ENCODE data around the gene NPL. TPM values are rescaled to one million over a fixed set of nuclear protein-coding genes. Genes with fewer than 3 reads are reported as not detected.

NPL gene
- total RNA-seq, 1 donor from 2014 or later: 2.4 TPM

- FAIRE-seq: no peak
- no peak overlapping the region for H3K4me3 ChIP-seq (ENCODE audit: low read depth, low read length)
- H3K27me3 ChIP-seq (ENCODE audit: control insufficient read depth, insufficient read depth, low read length): no peaks in the 10 kb centered on the region
- peaks cover 16% of the 10 kb centered on the region for H3K36me3 ChIP-seq (ENCODE audit: control insufficient read depth, insufficient read depth, low read length)
- TF ChIP-seq CTCF (IDR thresholded peaks at IDR 0.05; ENCODE audit: insufficient read depth, low read length, severe bottlenecking): no peak
- DNase-seq (ENCODE audit: low read depth): no peak
These were observed 57.5 kb downstream of the NPL start for GRCh38 chr1:182847105-182847504.

DNA sequence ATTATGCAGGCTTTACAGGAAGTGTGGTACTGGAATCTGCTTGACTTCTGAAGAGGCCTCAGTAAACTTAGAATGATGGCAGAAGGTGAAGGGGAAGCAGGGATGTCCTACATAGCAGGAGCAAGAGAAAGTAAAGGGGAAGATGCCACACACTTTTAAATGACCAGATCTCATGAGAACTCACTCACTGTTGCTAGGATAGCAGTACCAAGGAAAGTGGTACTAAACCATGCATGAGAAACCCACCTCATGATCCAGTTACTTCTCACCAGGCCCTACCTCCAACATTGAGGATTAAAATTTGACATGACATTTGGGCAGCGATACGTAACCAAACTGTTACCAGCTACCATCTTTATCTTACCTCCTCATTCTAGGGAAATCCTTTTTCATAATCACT, 59.2 kb downstream of the NPL start:
- DNase-seq (ENCODE audit: low read depth): no peak
- peaks cover 17% of the 10 kb centered on the region for H3K36me3 ChIP-seq (ENCODE audit: control insufficient read depth, insufficient read depth, low read length)
- no peak for TF ChIP-seq CTCF (IDR thresholded peaks at IDR 0.05; ENCODE audit: insufficient read depth, low read length, severe bottlenecking)
- H3K4me3 ChIP-seq (ENCODE audit: low read depth, low read length): no peak overlapping the region
- no peak for FAIRE-seq
- no peaks in the 10 kb centered on the region for H3K27me3 ChIP-seq (ENCODE audit: control insufficient read depth, insufficient read depth, low read length)

DNA sequence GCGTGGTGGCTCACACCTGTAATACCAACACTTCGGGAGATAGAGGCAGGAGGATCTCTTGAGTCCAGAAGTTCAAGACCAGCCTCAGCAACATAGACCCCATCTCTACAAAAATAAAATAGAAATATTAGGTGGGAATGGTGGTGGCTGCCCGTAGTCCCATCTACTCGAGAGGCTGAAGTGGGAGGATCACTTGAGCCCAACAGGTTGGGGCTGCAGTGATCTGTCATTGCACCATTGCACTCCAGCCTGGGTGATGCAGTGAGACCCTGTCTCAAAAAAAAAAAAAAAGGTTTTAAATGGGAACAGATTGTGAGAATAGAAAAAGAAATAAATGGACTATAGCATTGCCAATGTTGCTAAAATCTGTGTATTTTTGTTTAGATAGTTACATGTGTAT, 60.7 kb downstream of the NPL start:
- no peak for DNase-seq (ENCODE audit: low read depth)
- no peaks in the 10 kb centered on the region for H3K27me3 ChIP-seq (ENCODE audit: control insufficient read depth, insufficient read depth, low read length)
- peaks cover 20% of the 10 kb centered on the region for H3K36me3 ChIP-seq (ENCODE audit: control insufficient read depth, insufficient read depth, low read length)
- no peak for FAIRE-seq
- no peak overlapping the region for H3K4me3 ChIP-seq (ENCODE audit: low read depth, low read length)
- no peak for TF ChIP-seq CTCF (IDR thresholded peaks at IDR 0.05; ENCODE audit: insufficient read depth, low read length, severe bottlenecking)

GRCh38 chr1:182851825-182852224, 62.3 kb downstream of the NPL start:
- no peaks in the 10 kb centered on the region for H3K27me3 ChIP-seq (ENCODE audit: control insufficient read depth, insufficient read depth, low read length)
- DNase-seq (ENCODE audit: low read depth) (no peak), FAIRE-seq (no peak)
- TF ChIP-seq CTCF (IDR thresholded peaks at IDR 0.05; ENCODE audit: insufficient read depth, low read length, severe bottlenecking): no peak
- no peak overlapping the region for H3K4me3 ChIP-seq (ENCODE audit: low read depth, low read length)
- peaks cover 22% of the 10 kb centered on the region for H3K36me3 ChIP-seq (ENCODE audit: control insufficient read depth, insufficient read depth, low read length)

DNA sequence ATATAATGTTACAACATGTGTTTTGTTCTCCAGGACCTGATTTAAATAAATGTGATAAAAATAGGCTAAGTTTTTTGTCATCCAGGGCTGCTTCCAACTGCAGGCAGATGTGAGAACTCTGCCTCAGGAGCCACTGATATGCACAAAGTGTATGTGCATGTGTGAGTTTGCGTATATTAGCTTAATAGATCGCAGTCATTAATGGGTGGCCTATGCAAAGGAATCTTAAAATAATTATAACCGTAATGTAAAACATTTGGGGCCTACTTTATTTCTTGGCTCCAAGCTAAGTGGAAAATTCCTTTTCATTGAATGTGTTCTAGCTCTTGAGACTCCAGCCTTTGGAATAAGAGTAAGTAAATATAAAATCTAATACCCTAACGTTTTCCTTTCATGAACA, 66.3 kb downstream of the NPL start:
- FAIRE-seq (no peak), DNase-seq (ENCODE audit: low read depth) (no peak)
- no peaks in the 10 kb centered on the region for H3K27me3 ChIP-seq (ENCODE audit: control insufficient read depth, insufficient read depth, low read length)
- no peak overlapping the region for H3K4me3 ChIP-seq (ENCODE audit: low read depth, low read length)
- no peak for TF ChIP-seq CTCF (IDR thresholded peaks at IDR 0.05; ENCODE audit: insufficient read depth, low read length, severe bottlenecking)
- H3K36me3 ChIP-seq (ENCODE audit: control insufficient read depth, insufficient read depth, low read length): peaks cover 24% of the 10 kb centered on the region

GRCh38 chr1:182857212-182857611, 67.6 kb downstream of the NPL start:
- no peak overlapping the region for H3K4me3 ChIP-seq (ENCODE audit: low read depth, low read length)
- peaks cover 26% of the 10 kb centered on the region for H3K36me3 ChIP-seq (ENCODE audit: control insufficient read depth, insufficient read depth, low read length)
- TF ChIP-seq CTCF (IDR thresholded peaks at IDR 0.05; ENCODE audit: insufficient read depth, low read length, severe bottlenecking): no peak
- no peak for DNase-seq (ENCODE audit: low read depth)
- FAIRE-seq: no peak
- H3K27me3 ChIP-seq (ENCODE audit: control insufficient read depth, insufficient read depth, low read length): no peaks in the 10 kb centered on the region
